Activated T-helper 1 cell treated with anti-CD3 and anti-CD28 coated beads, Interleukin-12 subunit alpha, Interleukin-12 subunit beta, Interleukin-2, Interleukin-4 antibody, amounts not matched to agents 30 ng/mL and 10 ng/mL and 1 ng/mL, durations not matched to agents 14 hours and 24 hours and 36 hours (primary cell): ENCODE data around the gene TBX20. TPM values are rescaled to one million over a fixed set of nuclear protein-coding genes. Genes with fewer than 3 reads are reported as not detected.
"Not testable (repeated sequence)": the region's sequence is repeated elsewhere in the genome, so short reads cannot be mapped to it uniquely, and the experiment has no call there.

Experiments
- DNase-seq: peaks from one replicate; pipeline ENCODE4 v3.0.0; 2021; ENCODE audit warnings: low spot score
- H3K27ac Mint-ChIP-seq: one replicate; pipeline ENCODE4 v1.8.0; 2021; ENCODE audit warnings: mild to moderate bottlenecking, mixed read lengths
- H3K27me3 Mint-ChIP-seq: one replicate; pipeline ENCODE4 v1.8.0; 2022; ENCODE audit warnings: mild to moderate bottlenecking, moderate library complexity, mixed read lengths; ENCODE audit not compliant: insufficient read depth
- H3K36me3 Mint-ChIP-seq: one replicate; pipeline ENCODE4 v1.8.0; 2021; ENCODE audit warnings: low read depth, mixed read lengths
- H3K4me1 Mint-ChIP-seq: one replicate; pipeline ENCODE4 v1.8.0; 2021; ENCODE audit warnings: low read depth, mixed read lengths
- H3K4me3 Mint-ChIP-seq: one replicate; pipeline ENCODE4 v1.8.0; 2021; ENCODE audit warnings: mild to moderate bottlenecking, moderate library complexity, mixed read lengths
- H3K9me3 Mint-ChIP-seq: one replicate; pipeline ENCODE4 v1.8.0; 2021; ENCODE audit warnings: mixed read lengths
- intact Hi-C: fragments of 100-400 bp; cut with micrococcal nuclease; formaldehyde crosslinking; loops from one replicate; pipeline ENCODE4 v1.15.1; 2024
- total RNA-seq: library from RNA; stranded (reverse); gene quantifications from 2 replicates; pipeline ENCODE4 v1.2.3, GENCODE V29; 2022

TBX20 gene
- total RNA-seq, 1 donor from 2014 or later: 0.23 TPM

DNA sequence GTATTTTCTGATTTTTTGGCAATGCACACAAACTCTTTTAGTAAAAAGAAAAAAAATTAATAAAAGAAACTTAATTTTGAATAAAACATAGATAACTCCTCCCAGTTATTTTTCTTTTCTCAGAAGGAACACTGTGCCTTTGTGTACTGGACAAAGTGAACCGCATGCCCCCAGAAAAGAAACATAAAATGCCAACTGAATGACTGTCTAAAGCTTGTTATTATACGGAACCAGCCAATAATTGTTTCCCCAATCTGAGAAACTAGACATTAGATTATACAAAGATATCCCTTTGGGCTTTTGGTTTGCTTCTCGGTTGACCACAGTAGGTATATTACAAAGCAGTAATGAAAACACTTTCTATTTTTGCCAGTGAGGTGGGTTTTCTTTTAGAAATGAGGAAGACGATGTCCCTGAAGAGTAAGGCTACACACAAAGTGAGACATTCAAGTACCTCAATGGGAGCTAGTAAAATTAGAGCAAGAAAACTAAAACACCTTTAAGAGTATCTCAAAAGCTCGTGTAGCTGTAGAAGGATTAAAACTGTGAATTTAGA is 25.3 kb downstream of the TBX20 start:
- H3K9me3 Mint-ChIP-seq, H3K36me3 Mint-ChIP-seq, intact Hi-C loops, DNase-seq, H3K27me3 Mint-ChIP-seq, H3K4me1 Mint-ChIP-seq, H3K4me3 Mint-ChIP-seq, H3K27ac Mint-ChIP-seq: not testable (repeated sequence)

DNA sequence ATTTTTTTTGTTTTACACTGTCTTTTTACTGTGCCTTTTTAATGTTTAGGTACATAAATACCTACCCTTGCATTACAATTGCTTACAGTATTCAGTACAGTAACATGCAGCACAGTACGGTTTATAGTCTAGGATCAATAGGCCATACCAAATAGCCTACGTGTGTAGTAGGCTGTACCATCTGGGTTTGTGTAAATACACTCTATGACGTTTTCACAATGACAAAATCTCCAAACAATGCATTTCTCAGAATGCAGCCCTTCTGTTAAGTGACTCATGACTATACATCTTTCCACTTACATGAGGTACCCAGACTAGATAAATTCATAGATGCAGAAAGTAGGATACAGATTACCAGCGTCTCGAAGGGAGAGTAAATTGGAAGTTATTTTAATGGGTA is 26.5 kb downstream of the TBX20 start:
- H3K36me3 Mint-ChIP-seq, H3K4me1 Mint-ChIP-seq, H3K27ac Mint-ChIP-seq, intact Hi-C loops, H3K27me3 Mint-ChIP-seq, DNase-seq, H3K9me3 Mint-ChIP-seq, H3K4me3 Mint-ChIP-seq: not testable (repeated sequence)

DNA sequence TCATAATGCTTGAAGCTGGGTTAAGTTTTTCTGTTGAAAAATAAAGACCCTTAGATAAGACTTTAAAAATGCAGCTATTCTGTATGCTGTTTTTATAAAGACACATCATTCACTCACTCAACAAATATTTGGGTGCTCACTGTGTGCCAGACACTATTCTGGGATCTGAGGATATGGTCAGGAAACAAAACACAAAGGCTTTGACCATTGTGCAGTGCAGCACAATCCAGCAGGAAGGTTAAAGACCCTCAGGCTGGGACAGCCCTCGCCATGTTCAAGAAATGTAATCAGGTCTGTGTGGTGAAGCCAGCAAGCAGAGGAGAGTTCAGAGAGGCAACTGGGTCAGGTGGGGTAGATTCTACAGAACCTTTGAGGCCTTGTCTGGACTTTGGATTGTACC is 31.5 kb downstream of the TBX20 start:
- H3K27me3 Mint-ChIP-seq, DNase-seq, H3K27ac Mint-ChIP-seq, H3K4me3 Mint-ChIP-seq, intact Hi-C loops, H3K9me3 Mint-ChIP-seq, H3K36me3 Mint-ChIP-seq, H3K4me1 Mint-ChIP-seq: not testable (repeated sequence)

DNA sequence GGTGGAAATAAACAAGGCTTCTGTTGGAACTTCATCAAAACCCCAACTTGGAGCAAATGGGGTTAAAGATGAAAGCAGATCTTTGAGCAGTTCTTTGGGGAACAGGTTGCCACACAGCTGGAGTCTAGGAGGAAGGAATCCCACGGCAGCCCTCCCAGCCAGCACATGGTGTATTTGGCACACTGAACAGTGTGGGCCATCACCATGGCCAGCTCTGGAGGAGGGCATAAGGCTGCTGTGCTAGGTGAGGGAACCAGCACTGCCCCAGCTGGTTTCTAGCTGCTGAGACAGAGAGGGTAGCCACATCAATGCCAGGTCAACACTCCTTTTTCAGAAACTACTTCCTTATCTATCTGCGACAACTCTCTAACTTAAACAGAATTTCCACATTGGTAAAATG is 33.7 kb downstream of the TBX20 start:
- DNase-seq, H3K27ac Mint-ChIP-seq, intact Hi-C loops, H3K4me3 Mint-ChIP-seq, H3K36me3 Mint-ChIP-seq, H3K9me3 Mint-ChIP-seq, H3K4me1 Mint-ChIP-seq, H3K27me3 Mint-ChIP-seq: not testable (repeated sequence)

DNA sequence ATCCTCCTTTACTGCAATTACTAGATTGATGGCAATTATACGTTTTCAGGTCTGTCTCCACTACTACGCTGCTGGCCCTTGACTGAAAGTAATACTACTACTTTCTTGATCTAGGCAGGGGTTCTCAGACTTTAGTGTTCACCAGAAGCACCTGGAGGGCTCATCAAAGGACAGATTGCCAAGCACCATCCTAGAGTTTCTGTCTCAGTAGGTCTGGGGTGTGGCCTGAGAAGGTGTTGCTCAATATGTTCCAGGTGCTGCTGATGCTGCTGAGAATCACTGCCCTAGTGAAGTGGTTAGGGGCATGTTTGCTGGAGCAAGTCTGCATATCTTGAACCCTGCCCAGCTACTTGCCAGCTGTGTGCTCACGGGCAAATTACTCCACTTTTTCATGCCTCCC is 37.9 kb downstream of the TBX20 start:
- H3K9me3 Mint-ChIP-seq, intact Hi-C loops, H3K4me3 Mint-ChIP-seq, DNase-seq, H3K4me1 Mint-ChIP-seq, H3K27ac Mint-ChIP-seq, H3K36me3 Mint-ChIP-seq, H3K27me3 Mint-ChIP-seq: not testable (repeated sequence)

DNA sequence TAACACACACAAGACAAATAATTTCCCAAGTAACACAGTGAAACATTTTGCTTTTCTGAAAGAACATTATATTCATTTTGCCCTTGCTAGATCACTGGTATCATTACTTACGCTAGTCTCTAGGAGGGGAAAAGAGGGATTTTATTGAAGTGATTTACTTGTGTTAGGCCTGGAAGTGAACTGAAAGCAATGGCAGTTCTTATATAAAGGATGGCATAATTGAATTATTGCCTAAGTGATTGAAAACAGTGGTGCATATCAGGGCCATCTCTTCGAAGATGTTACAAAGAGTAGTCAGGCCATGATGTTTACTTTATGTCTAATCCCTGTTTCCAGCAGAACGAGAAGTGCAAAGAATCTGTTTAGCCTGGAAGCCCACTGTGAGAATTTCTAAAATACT is 38.8 kb downstream of the TBX20 start:
- H3K4me1 Mint-ChIP-seq, H3K27ac Mint-ChIP-seq, intact Hi-C loops, H3K27me3 Mint-ChIP-seq, H3K4me3 Mint-ChIP-seq, H3K36me3 Mint-ChIP-seq, DNase-seq, H3K9me3 Mint-ChIP-seq: not testable (repeated sequence)

DNA sequence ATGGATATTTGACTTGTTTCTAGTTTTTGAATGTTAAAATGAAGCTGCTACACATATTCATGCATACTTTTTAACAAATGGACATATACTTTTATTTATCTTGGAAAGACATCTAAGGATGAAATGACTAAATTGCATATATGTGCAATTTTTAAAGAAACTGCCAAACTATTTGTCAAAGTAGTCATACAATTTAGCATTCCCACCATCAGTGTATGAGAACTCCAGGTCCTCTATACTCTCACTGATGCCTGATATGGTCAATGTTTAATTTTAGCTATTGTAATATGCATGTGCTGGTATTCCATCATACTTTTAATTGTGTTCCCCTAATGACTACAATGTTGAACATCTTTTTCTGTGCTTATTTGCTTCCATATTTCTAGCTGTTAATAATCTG is 47.0 kb downstream of the TBX20 start:
- intact Hi-C loops, H3K27me3 Mint-ChIP-seq, H3K4me1 Mint-ChIP-seq: not testable (repeated sequence)

DNA sequence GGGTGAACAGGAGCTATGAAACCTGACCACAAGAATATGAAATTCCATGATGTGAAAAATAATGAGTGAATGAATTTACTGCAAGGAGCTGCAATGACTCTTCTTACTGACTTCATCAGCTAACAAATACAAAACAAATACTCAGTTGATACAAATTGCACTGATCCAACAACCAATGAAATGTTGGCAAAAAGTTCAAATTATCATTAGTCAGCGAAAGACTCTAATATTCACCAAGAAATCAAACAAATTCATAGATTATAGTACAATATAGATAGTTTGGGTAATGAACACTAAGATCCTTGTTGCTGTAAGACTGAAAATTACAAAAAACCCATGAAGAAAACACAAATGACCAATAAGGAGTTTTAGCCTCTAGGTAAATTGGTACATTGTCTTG is 49.0 kb downstream of the TBX20 start:
- H3K36me3 Mint-ChIP-seq, H3K4me3 Mint-ChIP-seq, intact Hi-C loops, H3K27me3 Mint-ChIP-seq, H3K9me3 Mint-ChIP-seq, DNase-seq, H3K27ac Mint-ChIP-seq, H3K4me1 Mint-ChIP-seq: not testable (repeated sequence)

More for the DNA sequence above, 47.0 kb downstream of the TBX20 start:
- DNase-seq, H3K9me3 Mint-ChIP-seq, H3K4me3 Mint-ChIP-seq, H3K36me3 Mint-ChIP-seq, H3K27ac Mint-ChIP-seq: not testable (repeated sequence)

DNA sequence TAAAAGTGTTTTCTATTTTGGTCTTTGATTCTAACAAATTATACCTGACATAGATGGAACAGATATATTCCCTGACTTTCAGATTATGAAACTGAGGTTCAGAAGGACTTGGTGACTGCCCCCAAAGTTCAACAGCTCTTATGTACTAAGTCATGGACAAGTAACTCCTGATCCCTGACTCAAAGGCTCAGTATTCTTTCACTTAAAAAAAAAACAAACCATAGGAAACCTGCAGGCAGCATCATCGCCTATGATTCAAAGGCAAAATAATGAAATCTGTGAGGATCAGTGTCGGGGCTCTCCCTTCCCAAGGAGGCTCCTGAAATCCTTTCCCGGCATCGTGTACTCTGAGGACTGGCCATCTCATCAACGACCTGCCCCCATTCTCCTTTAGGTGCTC is 49.9 kb downstream of the TBX20 start:
- H3K9me3 Mint-ChIP-seq, H3K27me3 Mint-ChIP-seq, DNase-seq, H3K4me1 Mint-ChIP-seq, H3K4me3 Mint-ChIP-seq, H3K27ac Mint-ChIP-seq, H3K36me3 Mint-ChIP-seq, intact Hi-C loops: not testable (repeated sequence)

DNA sequence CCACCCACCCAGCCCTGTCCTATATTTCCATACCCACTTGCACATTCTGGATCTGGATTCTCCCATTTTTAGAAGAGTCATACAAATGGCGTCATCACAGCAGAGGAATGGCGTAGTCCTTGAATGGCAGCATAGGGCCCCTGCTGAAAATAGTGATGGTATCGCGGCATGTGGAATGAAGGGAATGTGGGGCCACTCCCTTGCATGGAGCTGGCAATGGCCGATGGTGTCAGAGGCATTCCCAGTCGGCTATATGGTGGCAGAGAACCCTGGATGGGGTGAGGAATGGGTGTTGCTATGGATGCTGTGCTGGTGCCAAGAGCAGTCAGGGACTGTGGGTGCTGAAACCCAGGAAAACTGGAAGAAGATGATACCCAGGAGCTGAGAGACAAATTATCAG is 51.5 kb downstream of the TBX20 start:
- intact Hi-C loops, H3K36me3 Mint-ChIP-seq, H3K4me1 Mint-ChIP-seq: not testable (repeated sequence)

DNA sequence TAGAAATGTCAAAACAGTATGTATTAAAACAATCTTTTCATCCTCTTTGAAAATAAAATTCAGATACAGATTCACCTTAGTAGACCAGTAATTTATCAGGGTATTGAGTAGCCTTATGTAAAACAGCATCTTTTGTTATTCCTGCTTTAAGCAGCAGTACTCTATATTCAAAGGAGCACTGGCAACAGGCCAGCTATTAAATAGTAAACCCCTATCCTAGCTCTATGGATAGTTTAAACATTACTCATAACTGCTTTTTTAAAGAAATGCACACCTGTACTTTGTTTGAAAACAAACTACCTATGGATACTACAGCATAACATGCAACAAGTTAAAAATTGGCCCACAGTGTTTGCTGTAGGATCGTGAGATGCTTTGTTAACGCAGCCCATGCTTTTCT is 53.7 kb downstream of the TBX20 start:
- H3K27ac Mint-ChIP-seq, H3K9me3 Mint-ChIP-seq, H3K4me1 Mint-ChIP-seq, H3K36me3 Mint-ChIP-seq, DNase-seq, H3K27me3 Mint-ChIP-seq, H3K4me3 Mint-ChIP-seq, intact Hi-C loops: not testable (repeated sequence)

More for the DNA sequence above, 51.5 kb downstream of the TBX20 start:
- not testable (repeated sequence) for H3K27ac Mint-ChIP-seq, H3K27me3 Mint-ChIP-seq, H3K4me3 Mint-ChIP-seq, DNase-seq, H3K9me3 Mint-ChIP-seq

DNA sequence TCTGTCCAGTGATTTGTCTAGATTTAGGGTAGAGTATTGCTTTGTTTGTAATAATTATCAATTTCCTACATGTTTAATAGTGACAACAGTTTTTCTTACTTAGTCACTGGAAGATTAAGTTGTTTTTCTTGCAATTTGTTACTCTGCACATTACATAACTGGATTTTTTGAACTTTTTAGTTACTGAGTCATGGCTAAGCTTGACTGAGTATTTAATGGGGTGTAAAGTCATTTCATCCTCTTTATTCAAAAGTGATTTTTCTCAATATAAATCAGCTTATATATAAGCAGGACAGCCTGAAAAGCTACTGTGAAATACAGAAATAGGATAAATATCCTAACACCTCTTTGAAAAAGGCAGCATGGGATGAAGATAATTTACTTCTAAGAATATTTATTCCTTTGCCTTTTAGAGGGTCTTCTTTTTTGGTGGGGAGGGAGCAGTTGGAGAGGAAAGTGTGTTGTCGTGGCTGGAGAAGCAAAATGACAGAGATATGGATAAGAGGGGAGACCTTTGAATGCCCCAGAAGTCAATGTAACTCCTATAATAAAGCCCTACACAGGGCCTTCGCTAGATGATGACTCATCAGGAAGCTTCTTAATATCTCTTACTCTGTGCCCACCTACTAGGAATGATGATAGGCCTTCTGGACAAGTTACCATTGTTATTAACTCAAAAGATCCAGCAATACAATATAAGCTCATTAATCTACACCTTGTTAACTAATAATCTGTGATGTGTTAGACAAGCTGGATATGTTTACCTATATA is 55.3 kb downstream of the TBX20 start:
- H3K9me3 Mint-ChIP-seq, H3K4me1 Mint-ChIP-seq, H3K36me3 Mint-ChIP-seq, H3K4me3 Mint-ChIP-seq, H3K27ac Mint-ChIP-seq, DNase-seq, H3K27me3 Mint-ChIP-seq, intact Hi-C loops: not testable (repeated sequence)

DNA sequence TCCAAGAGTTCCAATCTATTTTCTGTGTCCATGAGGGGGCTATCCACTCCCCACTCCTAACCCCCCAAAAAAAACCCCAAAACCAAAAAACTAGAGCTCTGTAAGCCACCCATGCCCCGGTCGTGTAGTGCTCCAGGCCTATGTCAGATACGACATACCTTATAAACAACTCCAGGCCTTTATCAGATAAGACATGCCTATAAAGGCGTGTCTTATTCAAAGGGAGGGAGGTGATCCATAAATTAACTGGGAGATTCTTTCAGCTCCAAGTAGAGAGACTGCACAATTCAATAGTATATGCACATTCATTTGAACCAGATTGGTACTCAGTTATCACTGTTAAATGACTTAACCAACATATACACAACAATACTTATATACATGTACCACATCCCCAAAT is 62.3 kb downstream of the TBX20 start:
- not testable (repeated sequence) for H3K4me1 Mint-ChIP-seq, DNase-seq, H3K9me3 Mint-ChIP-seq, H3K4me3 Mint-ChIP-seq, H3K27ac Mint-ChIP-seq, H3K36me3 Mint-ChIP-seq
- peaks cover 12% of the 10 kb centered on the region for H3K27me3 Mint-ChIP-seq
- intact Hi-C loops: loop anchor here (5.0 kb wide), 1 partner anchor 331 kb away; no protein-coding TSS in a partner anchor
